ENCODE measurements around the gene NADK. TPM values are rescaled to one million over a fixed set of nuclear protein-coding genes. Genes with fewer than 3 reads are reported as not detected.
A peak's percentile ranks its signal among the peaks of the same experiment; 100 is the strongest.

NADK gene
- total and polyA plus RNA-seq, 2 of the 13 experiments (the other 11 are each of a cell fraction or from before 2014, with no cell fraction given): 56.6 to 60.1 TPM

GRCh38 chr1:1782399-1783221, 4.3 kb upstream of the NADK start (continued):
- TF ChIP-seq RERE (CRISPR knock-in tag; IDR thresholded peaks at IDR 0.05; ENCODE audit: low read depth): no peak
- TF ChIP-seq RXRB (CRISPR knock-in tag; IDR thresholded peaks at IDR 0.05; ENCODE audit: borderline replicate concordance): no peak
- TF ChIP-seq NFYB (CRISPR knock-in tag; IDR thresholded peaks at IDR 0.05): no peak
- 0 out of 2 replicates have a peak, but pooled peaks have one; percentile 57 for TF ChIP-seq SNAPC4 (CRISPR knock-in tag; IDR thresholded peaks at IDR 0.05)
- no peak for TF ChIP-seq KDM3A (CRISPR knock-in tag; IDR thresholded peaks at IDR 0.05; ENCODE audit: low read depth)
- peak; percentile 26; the same call in 1 of the 2 replicates for TF ChIP-seq MEIS1 (CRISPR knock-in tag; IDR thresholded peaks at IDR 0.05; ENCODE audit: borderline replicate concordance)
- TF ChIP-seq ZNF276 (CRISPR knock-in tag; IDR thresholded peaks at IDR 0.05; ENCODE audit: low read depth): no peak
- no peak for TF ChIP-seq ATF1 (CRISPR knock-in tag; IDR thresholded peaks at IDR 0.05)
- no peak for TF ChIP-seq STAT5B (CRISPR knock-in tag; IDR thresholded peaks at IDR 0.05)
- TF ChIP-seq ZNF430 (CRISPR knock-in tag; IDR thresholded peaks at IDR 0.05): peak; percentile 42; the same call in 1 of the 2 replicates
- no peak for TF ChIP-seq TP53 (CRISPR knock-in tag; conservative IDR thresholded peaks at IDR 0.05)
- no peak for TF ChIP-seq RFX3 (CRISPR knock-in tag; IDR thresholded peaks at IDR 0.05)
- TF ChIP-seq ELK4 (CRISPR knock-in tag; IDR thresholded peaks at IDR 0.05; ENCODE audit: borderline replicate concordance): no peak

Measured in HepG2 (cell line).